ENCODE measurements around the gene UGT1A8. TPM values are rescaled to one million over a fixed set of nuclear protein-coding genes. Genes with fewer than 3 reads are reported as not detected.
"Not testable (repeated sequence)": the region's sequence is repeated elsewhere in the genome, so short reads cannot be mapped to it uniquely, and the experiment has no call there.

Gene UGT1A8
- polyA plus RNA-seq, 1 donor from 2014 or later: not detected

GRCh38 chr2:233746475-233747282 lies 129.2 kb downstream of the UGT1A8 start:
- peaks cover 19% of the 10 kb centered on the region for H3K27me3 Mint-ChIP-seq
- peaks cover 7 to 18% (median 15%) of the 10 kb centered on the region in 3 donors for H3K9me3 Mint-ChIP-seq
- no peak overlapping the region for H3K27ac Mint-ChIP-seq
- no peaks in the 10 kb centered on the region for H3K36me3 Mint-ChIP-seq
- no peak overlapping the region for H3K4me3 Mint-ChIP-seq
- no peaks in the 10 kb centered on the region for H3K4me1 Mint-ChIP-seq

- Mint-ChIP-seq H3K9me3 (peaks cover 7 to 21% (median 16%) of the 10 kb centered on the region in 3 donors), H3K36me3 (no peaks in the 10 kb centered on the region), H3K27ac (no peak overlapping the region), H3K4me3 (no peak overlapping the region), H3K4me1 (no peaks in the 10 kb centered on the region), H3K27me3 (peaks cover 19% of the 10 kb centered on the region)
These were observed 129.8 kb downstream of the UGT1A8 start for GRCh38 chr2:233747283-233747544.

- H3K36me3 Mint-ChIP-seq, H3K27ac Mint-ChIP-seq: not testable (repeated sequence)
- H3K27me3 Mint-ChIP-seq: peaks cover 16% of the 10 kb centered on the region
These were observed 133.3 kb downstream of the UGT1A8 start for GRCh38 chr2:233750689-233751088.

DNA sequence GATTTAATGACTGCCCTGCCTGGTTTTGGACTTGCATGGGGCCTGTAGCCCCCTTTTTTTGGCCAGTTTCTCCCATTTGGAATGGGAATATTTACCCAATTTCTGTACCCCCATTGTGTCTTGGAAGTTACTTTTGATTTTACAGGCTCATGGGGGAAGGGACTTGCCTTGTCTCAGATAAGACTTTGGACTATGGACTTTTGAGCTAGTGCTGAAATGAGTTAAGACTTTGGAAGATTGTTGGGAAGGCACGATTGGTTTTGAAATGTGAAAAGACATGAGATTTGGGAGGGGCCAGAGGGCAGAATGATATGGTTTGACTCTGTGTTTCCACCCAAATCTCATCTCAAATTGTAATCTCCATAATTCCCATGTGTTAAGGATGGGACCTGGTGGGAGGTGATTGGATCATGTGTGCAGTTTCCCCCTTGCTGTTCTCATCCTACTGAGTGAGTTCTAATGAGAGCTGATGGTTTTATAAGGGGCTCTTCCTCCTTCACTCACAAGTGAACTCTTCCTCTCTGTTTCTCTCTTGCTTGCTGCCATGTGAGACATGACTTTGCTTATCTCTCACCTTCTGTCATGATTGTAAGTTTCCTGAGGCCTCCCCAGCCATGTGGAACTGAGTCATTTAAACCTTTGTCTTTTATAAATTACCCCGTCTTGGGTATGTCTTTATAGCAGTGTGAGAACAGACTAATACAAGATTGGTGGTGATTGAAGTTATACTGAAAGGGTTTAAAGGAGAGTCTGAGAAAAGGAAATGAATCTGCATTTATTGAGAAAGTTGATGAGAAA lies 134.0 kb downstream of the UGT1A8 start:
- not testable (repeated sequence) for H3K4me1 Mint-ChIP-seq, H3K36me3 Mint-ChIP-seq
- peak overlapping the region in 1 of 3 donors; percentile 60 for H3K27ac Mint-ChIP-seq
- peak overlapping the region in 1 of 4 donors; percentile 40 for H3K4me3 Mint-ChIP-seq
- H3K27me3 Mint-ChIP-seq: peaks cover 16% of the 10 kb centered on the region
- H3K9me3 Mint-ChIP-seq: peaks cover 9 to 22% (median 16%) of the 10 kb centered on the region in 3 donors

More at GRCh38 chr2:233750689-233751088, 133.3 kb downstream of the UGT1A8 start:
- not testable (repeated sequence) for H3K4me3 Mint-ChIP-seq, H3K4me1 Mint-ChIP-seq
- H3K9me3 Mint-ChIP-seq: peaks cover 9 to 22% (median 16%) of the 10 kb centered on the region in 3 donors

- Mint-ChIP-seq H3K4me1 (no peaks in the 10 kb centered on the region), H3K9me3 (peaks cover 6 to 14% (median 12%) of the 10 kb centered on the region in 3 donors), H3K27ac (no peak overlapping the region), H3K4me3 (no peak overlapping the region), H3K36me3 (peaks cover 2% of the 10 kb centered on the region), H3K27me3 (peaks cover 1% of the 10 kb centered on the region)
These were observed 137.6 kb downstream of the UGT1A8 start for GRCh38 chr2:233754872-233755611.

- Mint-ChIP-seq H3K27ac (no peak overlapping the region), H3K9me3 (peaks cover 2 to 5% (median 2%) of the 10 kb centered on the region in 3 donors), H3K4me3 (no peak overlapping the region), H3K4me1 (no peaks in the 10 kb centered on the region), H3K36me3 (peaks cover 2% of the 10 kb centered on the region), H3K27me3 (peaks cover 1% of the 10 kb centered on the region)
These were observed 139.1 kb downstream of the UGT1A8 start for GRCh38 chr2:233756429-233757081.

- H3K36me3 Mint-ChIP-seq: peaks cover 2% of the 10 kb centered on the region
- no peak overlapping the region for H3K4me3 Mint-ChIP-seq
- H3K9me3 Mint-ChIP-seq: peaks cover 0 to 2% (median 0%) of the 10 kb centered on the region in 3 donors
- H3K27me3 Mint-ChIP-seq: no peaks in the 10 kb centered on the region
- H3K27ac Mint-ChIP-seq: no peak overlapping the region
- no peaks in the 10 kb centered on the region for H3K4me1 Mint-ChIP-seq
These were observed 140.7 kb downstream of the UGT1A8 start for GRCh38 chr2:233758141-233758540.

- Mint-ChIP-seq H3K36me3 (peaks cover 2% of the 10 kb centered on the region), H3K9me3 (peaks cover 0 to 2% (median 0%) of the 10 kb centered on the region in 3 donors), H3K27ac (no peak overlapping the region), H3K4me1 (no peaks in the 10 kb centered on the region), H3K4me3 (no peak overlapping the region), H3K27me3 (peaks cover 2% of the 10 kb centered on the region)
These were observed 141.4 kb downstream of the UGT1A8 start for GRCh38 chr2:233758849-233759248.

GRCh38 chr2:233760043-233760442 lies 142.6 kb downstream of the UGT1A8 start, which contains the start of gene UGT1A1:
TSS of gene UGT1A1 (plus strand) at chr2:233760270. CDS start at chr2:233760288, 18 bp downstream.
- no peak within 1 kb of the TSS for H3K4me3 Mint-ChIP-seq
- peaks cover 8% of the 10 kb centered on the region for H3K27me3 Mint-ChIP-seq
- peaks cover 0 to under 1% (median 0%) of the 10 kb centered on the region in 3 donors for H3K9me3 Mint-ChIP-seq
- no peak within 1 kb of the TSS for H3K27ac Mint-ChIP-seq
- H3K36me3 Mint-ChIP-seq: peaks cover 2% of the 10 kb centered on the region
- no peaks in the 10 kb centered on the region for H3K4me1 Mint-ChIP-seq

DNA sequence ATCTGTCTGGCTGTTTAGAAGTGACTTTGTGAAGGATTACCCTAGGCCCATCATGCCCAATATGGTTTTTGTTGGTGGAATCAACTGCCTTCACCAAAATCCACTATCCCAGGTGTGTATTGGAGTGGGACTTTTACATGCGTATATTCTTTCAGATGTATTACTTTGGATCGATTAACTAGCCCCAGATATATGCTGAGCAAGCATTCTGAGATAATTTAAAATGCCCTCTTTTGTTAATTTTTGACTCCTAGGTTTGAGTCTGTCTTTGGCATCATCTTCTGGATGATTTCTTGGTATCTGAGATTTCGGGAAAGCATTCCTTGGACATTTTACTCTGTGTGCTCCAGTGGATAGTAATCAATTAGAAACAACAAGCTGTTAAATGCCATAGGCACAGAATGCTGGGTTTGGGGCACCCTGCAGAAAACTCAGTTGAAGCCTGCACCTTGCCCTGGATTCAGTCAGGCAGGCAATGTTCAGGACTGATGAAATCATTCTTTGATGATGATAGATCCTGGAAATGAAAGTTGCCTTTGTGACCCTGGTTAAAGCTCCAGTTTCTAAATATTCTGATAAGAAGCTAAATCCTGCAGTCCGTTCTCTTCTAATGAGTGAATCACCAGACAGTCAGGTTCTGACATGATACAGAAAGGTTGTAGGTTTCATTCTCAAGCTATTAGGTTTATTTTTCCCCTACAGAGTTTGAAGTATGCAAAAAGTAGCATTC lies 143.8 kb downstream of the UGT1A8 start:
- peaks cover 8% of the 10 kb centered on the region for H3K27me3 Mint-ChIP-seq
- no peak overlapping the region for H3K27ac Mint-ChIP-seq
- peaks cover 2% of the 10 kb centered on the region for H3K36me3 Mint-ChIP-seq
- H3K9me3 Mint-ChIP-seq: no peaks in the 10 kb centered on the region
- no peaks in the 10 kb centered on the region for H3K4me1 Mint-ChIP-seq
- H3K4me3 Mint-ChIP-seq: no peak overlapping the region

GRCh38 chr2:233764264-233764663 lies 146.8 kb downstream of the UGT1A8 start:
- Mint-ChIP-seq H3K9me3 (peaks cover 0 to 2% (median 0%) of the 10 kb centered on the region in 3 donors), H3K27ac (no peak overlapping the region), H3K4me1 (no peaks in the 10 kb centered on the region), H3K36me3 (no peaks in the 10 kb centered on the region), H3K4me3 (no peak overlapping the region), H3K27me3 (peaks cover 13% of the 10 kb centered on the region)

DNA sequence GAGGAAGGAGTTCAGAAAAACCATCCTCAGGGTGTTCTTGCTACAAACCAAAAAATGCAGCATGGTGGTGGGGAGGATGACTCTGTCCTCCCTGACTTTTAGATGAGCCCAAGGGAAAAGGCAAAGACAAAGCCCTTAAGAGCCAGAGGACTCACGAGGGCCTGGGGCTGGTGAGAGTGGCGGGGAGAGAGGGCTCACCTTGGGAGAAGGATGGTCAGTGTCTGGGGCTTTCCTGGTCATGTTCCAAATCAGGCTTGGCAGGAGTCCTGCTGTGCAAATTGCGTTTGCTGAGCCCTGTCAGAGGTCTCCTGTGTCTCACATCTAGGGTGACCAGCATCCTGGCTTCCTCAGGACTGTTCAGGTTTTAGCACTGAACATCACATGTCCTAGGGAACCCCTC lies 147.3 kb downstream of the UGT1A8 start:
- H3K27me3 Mint-ChIP-seq: peaks cover 13% of the 10 kb centered on the region
- no peaks in the 10 kb centered on the region for H3K4me1 Mint-ChIP-seq
- H3K36me3 Mint-ChIP-seq: no peaks in the 10 kb centered on the region
- peaks cover 0 to 2% (median 0%) of the 10 kb centered on the region in 3 donors for H3K9me3 Mint-ChIP-seq
- no peak overlapping the region for H3K4me3 Mint-ChIP-seq
- no peak overlapping the region for H3K27ac Mint-ChIP-seq

DNA sequence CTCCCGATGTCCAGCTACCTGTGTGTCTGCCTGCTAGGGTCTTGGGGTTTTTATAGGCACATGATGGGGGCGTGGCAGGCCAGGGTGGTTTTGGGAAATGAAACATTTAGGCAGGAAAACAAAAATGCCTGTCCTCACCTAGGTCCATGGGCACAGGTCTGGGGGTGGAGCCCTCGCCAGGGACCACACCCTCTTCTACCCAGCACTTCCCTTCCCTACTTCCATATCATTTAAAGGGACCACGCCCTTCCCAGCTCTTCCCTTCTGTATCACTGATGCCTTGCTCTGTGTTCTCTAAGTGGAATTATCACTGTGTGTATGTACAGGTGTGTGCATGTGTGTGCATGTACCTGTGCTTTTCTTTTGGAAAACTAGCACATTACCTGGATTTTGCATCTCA lies 149.0 kb downstream of the UGT1A8 start:
- Mint-ChIP-seq H3K4me1 (no peaks in the 10 kb centered on the region), H3K9me3 (peaks cover 0 to 2% (median 0%) of the 10 kb centered on the region in 3 donors), H3K36me3 (no peaks in the 10 kb centered on the region), H3K27me3 (peaks cover 13% of the 10 kb centered on the region), H3K4me3 (no peak overlapping the region), H3K27ac (no peak overlapping the region)

DNA sequence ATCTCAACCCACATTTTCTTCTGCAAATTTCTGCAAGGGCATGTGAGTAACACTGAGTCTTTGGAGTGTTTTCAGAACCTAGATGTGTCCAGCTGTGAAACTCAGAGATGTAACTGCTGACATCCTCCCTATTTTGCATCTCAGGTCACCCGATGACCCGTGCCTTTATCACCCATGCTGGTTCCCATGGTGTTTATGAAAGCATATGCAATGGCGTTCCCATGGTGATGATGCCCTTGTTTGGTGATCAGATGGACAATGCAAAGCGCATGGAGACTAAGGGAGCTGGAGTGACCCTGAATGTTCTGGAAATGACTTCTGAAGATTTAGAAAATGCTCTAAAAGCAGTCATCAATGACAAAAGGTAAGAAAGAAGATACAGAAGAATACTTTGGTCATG lies 150.6 kb downstream of the UGT1A8 start:
- Mint-ChIP-seq H3K4me3 (no peak overlapping the region), H3K9me3 (peaks cover 0 to 2% (median 2%) of the 10 kb centered on the region in 3 donors), H3K27me3 (peaks cover 13% of the 10 kb centered on the region)

More for the DNA sequence above, 150.6 kb downstream of the UGT1A8 start:
- no peaks in the 10 kb centered on the region for H3K4me1 Mint-ChIP-seq
- no peaks in the 10 kb centered on the region for H3K36me3 Mint-ChIP-seq
- no peak overlapping the region for H3K27ac Mint-ChIP-seq

All from IgD-negative memory B cell (primary cell).